ENCODE data around the gene ATCAY. TPM values are rescaled to one million over a fixed set of nuclear protein-coding genes. Genes with fewer than 3 reads are reported as not detected.

The ATCAY gene
- total RNA-seq, 1 donor from 2014 or later = 15.8 TPM

DNA sequence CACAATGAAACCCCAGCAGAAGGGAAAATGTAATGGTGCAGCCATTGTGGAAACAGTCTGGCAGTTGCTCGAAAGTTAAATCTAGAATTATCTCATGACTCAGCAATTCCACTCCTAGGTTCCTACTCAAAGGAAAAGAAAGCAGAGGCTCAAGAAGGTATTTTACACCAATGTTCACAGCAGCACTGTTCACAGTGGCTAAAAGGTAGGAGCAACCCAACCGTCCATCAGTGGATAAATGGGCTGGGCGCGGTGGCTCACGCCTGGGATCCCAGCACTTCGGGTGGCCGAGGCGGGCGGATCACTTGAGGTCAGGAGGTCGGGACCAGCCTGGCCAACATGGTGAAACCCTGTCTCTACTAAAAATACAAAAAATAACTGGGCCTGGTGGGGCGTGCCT is 37.5 kb upstream of the ATCAY start:
- peaks cover 2% of the 10 kb centered on the region for H3F3A ChIP-seq (ENCODE audit: low read depth)
- peaks cover 6% of the 10 kb centered on the region for H3K4me1 Mint-ChIP-seq
- H3K4me1 ChIP-seq = no peaks in the 10 kb centered on the region
- H3K4me3 Mint-ChIP-seq = no peak overlapping the region
- H3K4me2 ChIP-seq = no peak overlapping the region
- H4K20me1 ChIP-seq (ENCODE audit: low read depth) = no peaks in the 10 kb centered on the region
- no peaks in the 10 kb centered on the region for H3K9me3 ChIP-seq (ENCODE audit: low read depth)
- H3K4me3 ChIP-seq = no peak overlapping the region
- H2AFZ ChIP-seq (replicated peaks) = no peak overlapping the region
- no peaks in the 10 kb centered on the region for H3K36me3 ChIP-seq
- H3K27ac Mint-ChIP-seq = no peak overlapping the region
- no peak overlapping the region for H3K27ac ChIP-seq
- peaks cover 4% of the 10 kb centered on the region for H3K27me3 Mint-ChIP-seq (ENCODE audit: insufficient read depth, low read depth)
- no peaks in the 10 kb centered on the region for H3K27me3 ChIP-seq
- H3K9ac ChIP-seq = no peak overlapping the region
- no peak for DNase-seq (ENCODE audit: low spot score)
- H3K79me2 ChIP-seq (ENCODE audit: low read depth) = no peaks in the 10 kb centered on the region
- TF ChIP-seq CTCF (IDR thresholded peaks at IDR 0.05) (no peak), EZH2phosphoT487 (IDR thresholded peaks at IDR 0.05) (no peak), EZH2 (IDR thresholded peaks at IDR 0.05) (no peak)
- H3K36me3 Mint-ChIP-seq = peaks cover 4% of the 10 kb centered on the region
- H3K9me3 Mint-ChIP-seq = peaks cover under 1% of the 10 kb centered on the region

GRCh38 chr19:3844596-3844995 is 35.9 kb upstream of the ATCAY start:
- no peak for DNase-seq (ENCODE audit: low spot score)
- Histone ChIP-seq H3K36me3 (no peaks in the 10 kb centered on the region), H3K9me3 (ENCODE audit: low read depth) (no peaks in the 10 kb centered on the region), H2AFZ (replicated peaks) (no peak overlapping the region), H3K4me2 (no peak overlapping the region), H4K20me1 (ENCODE audit: low read depth) (no peaks in the 10 kb centered on the region), H3K4me3 (no peak overlapping the region), H3K9ac (no peak overlapping the region), H3K4me1 (no peaks in the 10 kb centered on the region), H3F3A (ENCODE audit: low read depth) (no peaks in the 10 kb centered on the region), H3K79me2 (ENCODE audit: low read depth) (no peaks in the 10 kb centered on the region), H3K27ac (no peak overlapping the region), H3K27me3 (no peaks in the 10 kb centered on the region)
- TF ChIP-seq CTCF (IDR thresholded peaks at IDR 0.05) (no peak), EZH2phosphoT487 (IDR thresholded peaks at IDR 0.05) (no peak), EZH2 (IDR thresholded peaks at IDR 0.05) (no peak)
- Mint-ChIP-seq H3K4me3 (no peak overlapping the region), H3K27me3 (ENCODE audit: insufficient read depth, low read depth) (peaks cover 4% of the 10 kb centered on the region), H3K9me3 (no peaks in the 10 kb centered on the region), H3K4me1 (peaks cover 5% of the 10 kb centered on the region), H3K36me3 (peaks cover 4% of the 10 kb centered on the region), H3K27ac (no peak overlapping the region)

DNA sequence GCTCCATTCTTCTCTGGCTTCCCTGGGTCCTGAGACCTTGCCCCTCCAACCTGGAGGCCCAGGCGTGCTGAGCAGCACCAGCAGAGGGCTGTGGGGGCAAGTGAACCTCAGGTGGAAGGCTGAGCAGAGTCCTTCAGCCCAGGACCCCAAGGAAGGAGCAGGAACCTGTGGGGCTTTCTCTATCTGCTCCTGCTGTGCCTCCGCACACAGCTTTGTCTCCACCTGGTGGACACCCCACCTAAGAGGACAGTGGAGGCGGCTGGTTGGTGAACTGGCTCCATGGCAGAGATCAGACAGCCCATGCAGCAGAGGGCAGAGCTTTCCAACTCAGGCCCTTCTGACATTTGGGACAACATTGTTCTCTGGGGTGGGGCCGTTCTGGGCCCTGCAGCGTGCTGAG is 31.4 kb upstream of the ATCAY start:
- Mint-ChIP-seq H3K27me3 (ENCODE audit: insufficient read depth, low read depth) (no peaks in the 10 kb centered on the region), H3K27ac (no peak overlapping the region)
- H2AFZ ChIP-seq (replicated peaks) = no peak overlapping the region

More for the DNA sequence above, 31.4 kb upstream of the ATCAY start:
- no peak overlapping the region for H3K4me3 ChIP-seq
- no peaks in the 10 kb centered on the region for H3K36me3 ChIP-seq
- no peaks in the 10 kb centered on the region for H3K9me3 ChIP-seq (ENCODE audit: low read depth)
- H3K4me1 Mint-ChIP-seq = no peaks in the 10 kb centered on the region
- peaks cover 24% of the 10 kb centered on the region for H3K36me3 Mint-ChIP-seq
- no peak overlapping the region for H3K27ac ChIP-seq
- TF ChIP-seq EZH2 (IDR thresholded peaks at IDR 0.05) (no peak), EZH2phosphoT487 (IDR thresholded peaks at IDR 0.05) (no peak), CTCF (IDR thresholded peaks at IDR 0.05) (peak; percentile 49)
- H3K4me1 ChIP-seq = no peaks in the 10 kb centered on the region
- no peaks in the 10 kb centered on the region for H3K79me2 ChIP-seq (ENCODE audit: low read depth)
- H3K9ac ChIP-seq = no peak overlapping the region
- H3F3A ChIP-seq (ENCODE audit: low read depth) = no peaks in the 10 kb centered on the region
- no peaks in the 10 kb centered on the region for H4K20me1 ChIP-seq (ENCODE audit: low read depth)
- H3K9me3 Mint-ChIP-seq = peaks cover 14% of the 10 kb centered on the region
- DNase-seq (ENCODE audit: low spot score) = peak; percentile 52
- H3K27me3 ChIP-seq = no peaks in the 10 kb centered on the region
- H3K4me3 Mint-ChIP-seq = no peak overlapping the region
- H3K4me2 ChIP-seq = no peak overlapping the region
